ENCODE data around the gene MYOG.

DNA sequence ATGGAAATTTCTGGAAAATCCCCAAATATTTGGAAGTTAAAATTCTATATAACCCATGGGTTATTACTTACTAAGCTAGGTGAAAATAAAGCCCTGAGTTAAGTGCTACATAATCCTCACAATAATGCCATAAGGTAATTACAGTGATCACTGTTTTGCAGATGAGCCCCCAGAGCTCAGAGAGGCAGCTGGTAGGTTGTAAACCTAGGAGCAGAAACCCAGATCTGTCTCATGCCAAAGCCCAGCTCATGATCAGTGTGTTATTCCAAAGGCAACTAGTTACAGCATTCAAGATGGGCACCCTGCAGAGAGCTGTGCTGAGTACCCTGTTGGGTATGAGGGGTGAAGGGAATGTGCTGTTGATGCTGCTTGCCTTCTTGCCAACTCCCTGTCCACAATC lies 10.8 kb upstream of the MYOG start:
- no peak for TF ChIP-seq CTCF (IDR thresholded peaks at IDR 0.05)
- no peak for TF ChIP-seq POLR2A (IDR thresholded peaks at IDR 0.05)
